GM18507 (cell line): ENCODE measurements around the gene TOLLIP.
"Not testable (repeated sequence)": the region's sequence is repeated elsewhere in the genome, so short reads cannot be mapped to it uniquely, and the experiment has no call there.

Source experiments
- DNase-seq: peaks from one replicate; pipeline ENCODE4 v3.0.0; 2011; ENCODE audit warnings: low read depth; ENCODE audit not compliant: insufficient read length; ENCODE audit errors: extremely low spot score
- FAIRE-seq: peaks from 2 replicates; lab custom pipeline; 2011; peaks lifted over from hg19 to GRCh38; lab: Jason Lieb, UNC

Gene TOLLIP

GRCh38 chr11:1257366-1257765, 52.1 kb downstream of the TOLLIP start:
- FAIRE-seq (no peak), DNase-seq (no peak)

GRCh38 chr11:1256257-1257045, 53.0 kb downstream of the TOLLIP start:
- DNase-seq (no peak), FAIRE-seq (no peak)

- no peak for FAIRE-seq
- no peak for DNase-seq
Observed at GRCh38 chr11:1255151-1255550, 54.3 kb downstream of the TOLLIP start.

DNA sequence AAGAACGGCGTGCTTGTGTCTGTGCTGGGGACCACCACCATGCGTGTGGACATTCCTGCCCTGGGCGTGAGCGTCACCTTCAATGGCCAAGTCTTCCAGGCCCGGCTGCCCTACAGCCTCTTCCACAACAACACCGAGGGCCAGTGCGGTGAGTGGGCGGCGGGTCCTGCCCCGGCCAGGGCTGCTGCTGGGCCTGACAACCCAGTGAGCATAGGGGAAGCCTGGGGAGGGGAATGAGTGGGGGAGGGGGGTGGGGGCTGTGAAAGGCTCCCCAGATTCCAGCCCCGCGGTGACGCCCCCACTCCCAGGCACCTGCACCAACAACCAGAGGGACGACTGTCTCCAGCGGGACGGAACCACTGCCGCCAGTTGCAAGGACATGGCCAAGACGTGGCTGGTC, 54.7 kb downstream of the TOLLIP start:
- FAIRE-seq (no peak), DNase-seq (no peak)

DNA sequence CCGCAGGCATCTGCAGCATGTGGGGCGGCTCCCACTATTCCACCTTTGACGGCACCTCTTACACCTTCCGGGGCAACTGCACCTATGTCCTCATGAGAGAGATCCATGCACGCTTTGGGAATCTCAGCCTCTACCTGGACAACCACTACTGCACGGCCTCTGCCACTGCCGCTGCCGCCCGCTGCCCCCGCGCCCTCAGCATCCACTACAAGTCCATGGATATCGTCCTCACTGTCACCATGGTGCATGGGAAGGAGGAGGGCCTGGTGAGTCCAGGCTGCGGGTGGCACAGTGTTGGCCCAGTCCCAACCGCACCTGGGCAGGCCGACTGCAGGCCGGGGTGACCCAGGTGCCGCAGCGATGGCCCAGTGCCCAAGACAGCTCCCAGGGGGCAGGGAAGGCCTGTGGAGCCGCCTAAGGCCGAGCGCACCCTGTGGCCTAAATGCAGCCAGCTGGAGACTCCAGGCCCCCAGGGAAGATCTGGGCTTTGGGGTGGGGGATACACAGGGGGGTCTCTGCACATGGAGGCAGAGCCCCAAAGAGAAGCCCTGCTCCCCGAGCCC, 55.3 kb downstream of the TOLLIP start:
- no peak for FAIRE-seq

DNA sequence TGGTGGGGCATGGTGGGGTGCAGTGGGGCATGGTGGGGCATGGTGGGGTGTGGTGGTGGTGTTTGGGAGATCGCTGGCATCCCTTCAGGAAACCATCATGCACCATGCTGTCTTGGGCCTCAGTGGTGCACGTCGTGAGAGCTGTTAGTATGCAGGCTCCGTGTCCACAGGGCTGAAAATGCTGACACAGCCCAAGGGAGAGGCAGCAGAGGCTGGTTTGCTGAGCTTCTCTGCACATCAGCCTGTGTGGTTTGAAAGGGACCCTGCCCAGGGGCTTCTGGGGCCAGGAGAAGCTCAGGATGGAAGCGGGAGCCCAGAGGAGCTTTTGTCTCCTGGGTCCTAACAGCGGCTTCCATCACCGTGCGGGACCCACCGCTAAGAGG, 56.3 kb downstream of the TOLLIP start:
- FAIRE-seq, result no peak
- no peak for DNase-seq

More for the DNA sequence above, 55.3 kb downstream of the TOLLIP start:
- DNase-seq, result no peak

GRCh38 chr11:1252371-1253102, 56.9 kb downstream of the TOLLIP start:
- DNase-seq (no peak), FAIRE-seq (no peak)

GRCh38 chr11:1251236-1251770, 58.1 kb downstream of the TOLLIP start:
- FAIRE-seq, result no peak
- DNase-seq, result no peak

- not testable (repeated sequence) for FAIRE-seq, DNase-seq
Observed at GRCh38 chr11:1250411-1250810, 59.0 kb downstream of the TOLLIP start.

DNA sequence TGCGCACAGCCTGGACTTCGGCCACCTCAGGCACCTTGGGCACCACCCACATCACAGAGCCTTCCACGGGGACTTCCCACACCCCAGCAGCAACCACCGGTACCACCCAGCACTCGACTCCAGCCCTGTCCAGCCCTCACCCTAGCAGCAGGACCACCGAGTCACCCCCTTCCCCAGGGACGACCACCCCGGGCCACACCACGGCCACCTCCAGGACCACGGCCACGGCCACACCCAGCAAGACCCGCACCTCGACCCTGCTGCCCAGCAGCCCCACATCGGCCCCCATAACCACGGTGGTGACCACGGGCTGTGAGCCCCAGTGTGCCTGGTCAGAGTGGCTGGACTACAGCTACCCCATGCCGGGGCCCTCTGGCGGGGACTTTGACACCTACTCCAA, 60.5 kb downstream of the TOLLIP start:
- DNase-seq, FAIRE-seq: not testable (repeated sequence)

DNA sequence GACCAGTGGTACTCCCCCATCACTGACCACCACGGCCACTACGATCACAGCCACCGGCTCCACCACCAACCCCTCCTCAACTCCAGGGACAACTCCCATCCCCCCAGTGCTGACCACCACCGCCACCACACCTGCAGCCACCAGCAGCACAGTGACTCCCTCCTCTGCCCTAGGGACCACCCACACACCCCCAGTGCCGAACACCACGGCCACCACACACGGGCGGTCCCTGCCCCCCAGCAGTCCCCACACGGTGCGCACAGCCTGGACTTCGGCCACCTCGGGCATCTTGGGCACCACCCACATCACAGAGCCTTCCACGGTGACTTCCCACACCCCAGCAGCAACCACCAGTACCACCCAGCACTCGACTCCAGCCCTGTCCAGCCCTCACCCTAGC, 62.4 kb downstream of the TOLLIP start:
- DNase-seq, FAIRE-seq: not testable (repeated sequence)

GRCh38 chr11:1246301-1246700, 63.1 kb downstream of the TOLLIP start:
- DNase-seq, FAIRE-seq: not testable (repeated sequence)

DNA sequence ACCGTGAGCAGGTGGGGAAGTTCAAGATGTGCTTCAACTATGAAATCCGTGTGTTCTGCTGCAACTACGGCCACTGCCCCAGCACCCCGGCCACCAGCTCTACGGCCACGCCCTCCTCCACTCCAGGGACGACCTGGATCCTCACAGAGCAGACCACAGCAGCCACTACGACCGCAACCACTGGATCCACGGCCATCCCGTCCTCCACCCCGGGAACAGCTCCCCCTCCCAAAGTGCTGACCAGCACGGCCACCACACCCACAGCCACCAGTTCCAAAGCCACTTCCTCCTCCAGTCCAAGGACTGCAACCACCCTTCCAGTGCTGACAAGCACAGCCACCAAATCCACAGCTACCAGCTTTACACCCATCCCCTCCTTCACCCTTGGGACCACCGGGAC, 63.7 kb downstream of the TOLLIP start:
- FAIRE-seq, DNase-seq: not testable (repeated sequence)

GRCh38 chr11:1244557-1244956, 64.9 kb downstream of the TOLLIP start:
- DNase-seq, FAIRE-seq: not testable (repeated sequence)

- not testable (repeated sequence) for DNase-seq, FAIRE-seq
Observed at GRCh38 chr11:1243521-1243920, 65.9 kb downstream of the TOLLIP start.

DNA sequence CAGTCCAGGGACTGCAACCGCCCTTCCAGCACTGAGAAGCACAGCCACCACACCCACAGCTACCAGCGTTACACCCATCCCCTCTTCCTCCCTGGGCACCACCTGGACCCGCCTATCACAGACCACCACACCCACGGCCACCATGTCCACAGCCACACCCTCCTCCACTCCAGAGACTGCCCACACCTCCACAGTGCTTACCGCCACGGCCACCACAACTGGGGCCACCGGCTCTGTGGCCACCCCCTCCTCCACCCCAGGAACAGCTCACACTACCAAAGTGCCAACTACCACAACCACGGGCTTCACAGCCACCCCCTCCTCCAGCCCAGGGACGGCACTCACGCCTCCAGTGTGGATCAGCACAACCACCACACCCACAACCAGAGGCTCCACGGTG, 66.7 kb downstream of the TOLLIP start:
- not testable (repeated sequence) for FAIRE-seq, DNase-seq

GRCh38 chr11:1242289-1242688, 67.1 kb downstream of the TOLLIP start:
- DNase-seq (no peak), FAIRE-seq (no peak)

GRCh38 chr11:1241706-1242105, 67.7 kb downstream of the TOLLIP start:
- DNase-seq, result no peak
- FAIRE-seq, result no peak

DNA sequence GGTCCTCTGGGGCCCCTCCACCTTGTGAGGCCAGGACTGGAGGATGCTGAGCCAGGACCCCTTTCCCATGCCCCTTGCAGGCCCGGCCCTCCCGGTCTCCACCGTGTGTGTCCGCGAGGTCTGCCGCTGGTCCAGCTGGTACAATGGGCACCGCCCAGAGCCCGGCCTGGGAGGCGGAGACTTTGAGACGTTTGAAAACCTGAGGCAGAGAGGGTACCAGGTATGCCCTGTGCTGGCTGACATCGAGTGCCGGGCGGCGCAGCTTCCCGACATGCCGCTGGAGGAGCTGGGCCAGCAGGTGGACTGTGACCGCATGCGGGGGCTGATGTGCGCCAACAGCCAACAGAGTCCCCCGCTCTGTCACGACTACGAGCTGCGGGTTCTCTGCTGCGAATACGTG, 68.7 kb downstream of the TOLLIP start:
- DNase-seq, result no peak
- no peak for FAIRE-seq

DNA sequence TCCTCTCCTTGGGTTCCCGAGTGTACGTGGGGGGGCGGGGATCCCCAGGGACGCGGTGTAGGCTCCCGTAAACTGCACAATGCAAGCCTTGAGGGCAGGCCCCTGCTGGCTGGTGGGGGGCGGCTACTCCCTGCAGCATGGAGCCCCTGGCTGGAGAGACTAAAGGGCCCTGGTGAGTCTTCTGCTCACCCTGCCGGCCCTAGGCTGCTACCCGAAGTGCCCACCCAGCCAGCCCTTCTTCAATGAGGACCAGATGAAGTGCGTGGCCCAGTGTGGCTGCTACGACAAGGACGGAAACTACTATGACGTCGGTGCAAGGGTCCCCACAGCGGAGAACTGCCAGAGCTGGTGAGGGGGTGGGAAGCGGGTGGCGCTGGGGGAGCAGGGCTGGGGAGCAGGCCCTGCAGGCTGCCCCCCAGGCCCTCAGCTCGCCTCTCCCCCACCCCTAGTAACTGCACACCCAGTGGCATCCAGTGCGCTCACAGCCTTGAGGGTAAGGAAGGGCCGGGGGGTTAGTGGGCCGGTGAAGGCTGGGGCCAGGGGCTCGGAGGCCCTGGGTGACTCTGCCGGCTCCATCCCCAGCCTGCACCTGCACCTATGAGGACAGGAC, 69.7 kb downstream of the TOLLIP start:
- no peak for FAIRE-seq
- DNase-seq, result no peak
